OCI-LY7 (cell line): Measurements from ENCODE around the gene ZDHHC22. TPM values are rescaled to one million over a fixed set of nuclear protein-coding genes. Genes with fewer than 3 reads are reported as not detected.

Experiments used
- BruUV-seq: library from RNA; stranded (reverse); fragments of 400-500 nt; replicated peaks from 2 replicates; lab custom pipeline; 2021; lab: Mats Ljungman, UMichigan
- CTCF ChIA-PET: fragments of 300-600 bp; sonication (Branson Sonifier 250); formaldehyde crosslinking; loops from one replicate; lab custom pipeline; 2022; ENCODE audit warnings: antibody characterized with exemption; ENCODE audit not compliant: unreplicated experiment; lab: Charles Lee
- POLR2A ChIA-PET: fragments of 300-600 bp; sonication (Branson Sonifier 250); formaldehyde crosslinking; loops from one replicate; lab custom pipeline; 2022; ENCODE audit warnings: antibody characterized with exemption; lab: Charles Lee
- DNase-seq: peaks from one replicate; pipeline ENCODE4 v3.0.0-alpha.2; 2015; ENCODE audit warnings: low spot score
- H2AFZ ChIP-seq: fragments of 200-600 bp; sonication (generic), shearing (Covaris generic); 2 replicates; pipeline ENCODE4 v1.6.1; 2014; ENCODE audit warnings: mild to moderate bottlenecking, antibody characterized with exemption, low read length, moderate library complexity
- H3K27ac ChIP-seq: fragments of 200-600 bp; sonication (generic); 2 replicates; pipeline ENCODE4 v1.5.1; 2014; ENCODE audit warnings: mixed run types, low read depth, mild to moderate bottlenecking, moderate library complexity, low read length, inconsistent platforms; ENCODE audit not compliant: poor library complexity, severe bottlenecking
- H3K36me3 ChIP-seq: fragments of 200-600 bp; sonication (generic); 2 replicates; pipeline ENCODE4 v1.6.1; 2014; ENCODE audit warnings: mild to moderate bottlenecking, antibody characterized with exemption, low read length, moderate library complexity, mixed read lengths; ENCODE audit not compliant: insufficient read depth
- H3K4me1 ChIP-seq: fragments of 200-600 bp; sonication (generic); 2 replicates; pipeline ENCODE4 v1.5.1; 2014; ENCODE audit warnings: mild to moderate bottlenecking, low read length; ENCODE audit not compliant: insufficient read depth, poor library complexity, severe bottlenecking
- H3K4me2 ChIP-seq: fragments of 200-600 bp; sonication (generic); 2 replicates; pipeline ENCODE4 v1.6.1; 2014; ENCODE audit warnings: mild to moderate bottlenecking, low read length
- H3K4me3 ChIP-seq: fragments of 200-600 bp; sonication (generic); 2 replicates; pipeline ENCODE4 v1.5.1; 2014; ENCODE audit warnings: mild to moderate bottlenecking, low read depth, low read length; ENCODE audit not compliant: poor library complexity, severe bottlenecking
- H3K79me2 ChIP-seq: fragments of 200-600 bp; sonication (generic); 2 replicates; pipeline ENCODE4 v1.6.1; 2016; ENCODE audit warnings: low read depth, mild to moderate bottlenecking, low read length, moderate library complexity, mixed read lengths; ENCODE audit not compliant: insufficient read depth
- H3K9me2 ChIP-seq: fragments of 200-600 bp; sonication (generic); 2 replicates; pipeline ENCODE4 v1.6.1; 2016; ENCODE audit warnings: mild to moderate bottlenecking, low read length, mixed read lengths; ENCODE audit not compliant: insufficient read depth
- H3K9me3 ChIP-seq: fragments of 200-600 bp; sonication (generic); 2 replicates; pipeline ENCODE4 v1.6.1; 2014; ENCODE audit warnings: mild to moderate bottlenecking, mixed run types, low read length, mixed read lengths
- H4K20me1 ChIP-seq: fragments of 200-600 bp; sonication (generic); 2 replicates; pipeline ENCODE4 v1.6.1; 2014; ENCODE audit warnings: mild to moderate bottlenecking, antibody characterized with exemption, low read length, moderate library complexity, mixed read lengths; ENCODE audit not compliant: insufficient read depth
- CTCF ChIP-seq: fragments of 200-600 bp; sonication (generic); conservative IDR thresholded peaks from 2 replicates; pipeline ENCODE4 v1.5.1; 2014; ENCODE audit warnings: mild to moderate bottlenecking, antibody characterized with exemption, low read length, moderate library complexity, mixed read lengths
- EZH2phosphoT487 ChIP-seq: fragments of 200-600 bp; sonication (generic); IDR thresholded peaks from 2 replicates; pipeline ENCODE4 v1.6.1; 2018; ENCODE audit warnings: low read depth, borderline replicate concordance, mild to moderate bottlenecking, mixed run types, antibody characterized with exemption, low read length, moderate library complexity, mixed read lengths
- intact Hi-C: fragments of 100-400 bp; cut with micrococcal nuclease; formaldehyde crosslinking; loops from one replicate; pipeline ENCODE4 v1.10.0; 2022; ENCODE audit not compliant: unreplicated experiment
- total RNA-seq, 2 experiments: library from RNA; depleted of rRNA in 1 of 2; stranded (reverse); fragments of >200 nt in 1 of 2; shearing (Covaris generic) in 1 of 2; gene quantifications; 2 replicates each; pipeline ENCODE4 v1.2.3, GENCODE V29; 2014 to 2022

The ZDHHC22 gene
- total RNA-seq, 2 experiments from 2014 or later: not detected

GRCh38 chr14:77124345-77125280 is 17.0 kb downstream of the ZDHHC22 start:
- TF ChIP-seq CTCF (peak; percentile 56), EZH2phosphoT487 (no peak)
- H4K20me1 ChIP-seq: no peaks in the 10 kb centered on the region
- CTCF ChIA-PET: interaction anchor here (0.7 to 3.0 kb wide), 3 partner anchors 15 to 54 kb away, joined by 3 to 10 read pairs (median 4); partner anchors contain the start of gene CIPC
- peak overlapping the region; percentile 79 for H3K4me2 ChIP-seq
- DNase-seq: peak; percentile 51
- POLR2A ChIA-PET: interaction anchor here (0.8 to 5.1 kb wide), 7 partner anchors 9 to 29 kb away, joined by 3 to 51 read pairs (median 9); partner anchors contain the start of gene CIPC
- no peaks in the 10 kb centered on the region; the same call in 1 of the 2 replicates for H3K79me2 ChIP-seq
- H3K36me3 ChIP-seq: no peaks in the 10 kb centered on the region
- intact Hi-C loops: no loop called here
- peak overlapping the region; percentile 96 for H3K27ac ChIP-seq
- no TSS peak for BruUV-seq
- H3K4me3 ChIP-seq: peak overlapping the region; percentile 39
- peaks cover 69% of the 10 kb centered on the region for H3K4me1 ChIP-seq
- H3K9me3 ChIP-seq: no peaks in the 10 kb centered on the region
- peak overlapping the region; percentile 35; the same call in 1 of the 2 replicates for H2AFZ ChIP-seq
- no peaks in the 10 kb centered on the region for H3K9me2 ChIP-seq

GRCh38 chr14:77123381-77124325 is 17.9 kb downstream of the ZDHHC22 start:
- peak overlapping the region; percentile 39 for H3K4me3 ChIP-seq
- peaks cover 3% of the 10 kb centered on the region; the same call in 1 of the 2 replicates for H3K36me3 ChIP-seq
- intact Hi-C loops: no loop called here
- H2AFZ ChIP-seq: peak overlapping the region; percentile 35; the same call in 1 of the 2 replicates
- no peaks in the 10 kb centered on the region for H3K9me2 ChIP-seq
- POLR2A ChIA-PET: interaction anchor here (0.6 to 5.1 kb wide), 9 partner anchors 9 to 213 kb away, joined by 3 to 51 read pairs (median 6); partner anchors contain the start of gene CIPC
- CTCF ChIA-PET: interaction anchor here (0.6 to 3.0 kb wide), 8 partner anchors 11 to 193 kb away, joined by 3 to 10 read pairs (median 3); partner anchors contain the start of gene CIPC
- peak overlapping the region; percentile 96 for H3K27ac ChIP-seq
- H3K79me2 ChIP-seq: no peaks in the 10 kb centered on the region; the same call in 1 of the 2 replicates
- no peaks in the 10 kb centered on the region for H4K20me1 ChIP-seq
- H3K4me2 ChIP-seq: peak overlapping the region; percentile 79
- no peaks in the 10 kb centered on the region for H3K9me3 ChIP-seq
- peaks cover 77% of the 10 kb centered on the region for H3K4me1 ChIP-seq
- TF ChIP-seq CTCF (no peak), EZH2phosphoT487 (no peak)
- no TSS peak for BruUV-seq
- DNase-seq: peak; percentile 65
